Measurements from ENCODE around the gene PTPRM. TPM values are rescaled to one million over a fixed set of nuclear protein-coding genes. Genes with fewer than 3 reads are reported as not detected.

Gene PTPRM
- total and polyA plus RNA-seq, 5 donors from 2014 or later = 1.1 to 4.6 (median 3.6) TPM

GRCh38 chr18:7615840-7616239 lies 48.7 kb downstream of the PTPRM start:
- no peaks in the 10 kb centered on the region for H3K36me3 ChIP-seq (ENCODE audit: control insufficient read depth, insufficient read depth, low read length)
- no peaks in the 10 kb centered on the region for H3K9me3 ChIP-seq (ENCODE audit: control insufficient read depth in 2 of 2, low read length in 2 of 2)
- H3K4me1 Mint-ChIP-seq = no peaks in the 10 kb centered on the region
- DNase-seq (no peak), ATAC-seq (ENCODE audit: low read depth in 2 of 2) (no peak)
- H3K9me3 Mint-ChIP-seq = peaks cover 0 to 4% (median 0%) of the 10 kb centered on the region in 7 donors
- H3K27me3 ChIP-seq (ENCODE audit: control insufficient read depth, insufficient read depth, low read length) = no peaks in the 10 kb centered on the region
- no peaks in the 10 kb centered on the region for H3K27me3 Mint-ChIP-seq
- no peak overlapping the region for H3K27ac Mint-ChIP-seq
- no peaks in the 10 kb centered on the region for H3K36me3 Mint-ChIP-seq
- no peak overlapping the region for H3K4me3 Mint-ChIP-seq
- H3K4me1 ChIP-seq (ENCODE audit: control insufficient read depth, insufficient read depth, low read length, poor library complexity, severe bottlenecking) = no peaks in the 10 kb centered on the region
- no peak overlapping the region for H3K4me3 ChIP-seq (ENCODE audit: low read depth, low read length)
- no peak overlapping the region for H3K27ac ChIP-seq (ENCODE audit: insufficient read depth, low read length, poor library complexity, severe bottlenecking)

GRCh38 chr18:7616661-7617060 lies 49.5 kb downstream of the PTPRM start:
- no peaks in the 10 kb centered on the region for H3K27me3 ChIP-seq (ENCODE audit: control insufficient read depth, insufficient read depth, low read length)
- no peak for DNase-seq
- Mint-ChIP-seq H3K4me3 (no peak overlapping the region), H3K27me3 (no peaks in the 10 kb centered on the region), H3K4me1 (peaks cover 0 to 3% (median 0%) of the 10 kb centered on the region in 4 donors), H3K36me3 (no peaks in the 10 kb centered on the region), H3K9me3 (peaks cover 0 to 4% (median 0%) of the 10 kb centered on the region in 7 donors), H3K27ac (no peak overlapping the region)
- no peaks in the 10 kb centered on the region for H3K9me3 ChIP-seq (ENCODE audit: control insufficient read depth in 2 of 2, low read length in 2 of 2)
- no peak overlapping the region for H3K27ac ChIP-seq (ENCODE audit: insufficient read depth, low read length, poor library complexity, severe bottlenecking)
- no peak for ATAC-seq (ENCODE audit: low read depth in 2 of 2)
- H3K4me3 ChIP-seq (ENCODE audit: low read depth, low read length) = no peak overlapping the region
- H3K4me1 ChIP-seq (ENCODE audit: control insufficient read depth, insufficient read depth, low read length, poor library complexity, severe bottlenecking) = no peaks in the 10 kb centered on the region
- no peaks in the 10 kb centered on the region for H3K36me3 ChIP-seq (ENCODE audit: control insufficient read depth, insufficient read depth, low read length)

GRCh38 chr18:7617738-7618422 lies 50.8 kb downstream of the PTPRM start:
- H3K4me3 Mint-ChIP-seq = no peak overlapping the region
- DNase-seq (no peak), ATAC-seq (ENCODE audit: low read depth in 2 of 2) (no peak)
- no peaks in the 10 kb centered on the region for H3K36me3 Mint-ChIP-seq
- H3K27me3 Mint-ChIP-seq = no peaks in the 10 kb centered on the region
- no peak overlapping the region for H3K27ac Mint-ChIP-seq
- no peaks in the 10 kb centered on the region for H3K4me1 ChIP-seq (ENCODE audit: control insufficient read depth, insufficient read depth, low read length, poor library complexity, severe bottlenecking)
- H3K9me3 ChIP-seq (ENCODE audit: control insufficient read depth in 2 of 2, low read length in 2 of 2) = no peaks in the 10 kb centered on the region
- H3K9me3 Mint-ChIP-seq = peaks cover 0 to 6% (median 0%) of the 10 kb centered on the region in 7 donors
- H3K4me1 Mint-ChIP-seq = peaks cover 0 to 5% (median 0%) of the 10 kb centered on the region in 4 donors
- no peaks in the 10 kb centered on the region for H3K36me3 ChIP-seq (ENCODE audit: control insufficient read depth, insufficient read depth, low read length)
- H3K27ac ChIP-seq (ENCODE audit: insufficient read depth, low read length, poor library complexity, severe bottlenecking) = no peak overlapping the region
- no peaks in the 10 kb centered on the region for H3K27me3 ChIP-seq (ENCODE audit: control insufficient read depth, insufficient read depth, low read length)
- no peak overlapping the region for H3K4me3 ChIP-seq (ENCODE audit: low read depth, low read length)

- H3K27me3 Mint-ChIP-seq = no peaks in the 10 kb centered on the region
- H3K4me1 ChIP-seq (ENCODE audit: control insufficient read depth, insufficient read depth, low read length, poor library complexity, severe bottlenecking) = no peaks in the 10 kb centered on the region
- no peaks in the 10 kb centered on the region for H3K36me3 Mint-ChIP-seq
These were observed 51.9 kb downstream of the PTPRM start for GRCh38 chr18:7618891-7619442.

GRCh38 chr18:7619676-7620075 lies 52.6 kb downstream of the PTPRM start:
- no peaks in the 10 kb centered on the region for H3K9me3 ChIP-seq (ENCODE audit: control insufficient read depth in 2 of 2, low read length in 2 of 2)
- no peak overlapping the region for H3K4me3 ChIP-seq (ENCODE audit: low read depth, low read length)
- H3K27ac ChIP-seq (ENCODE audit: insufficient read depth, low read length, poor library complexity, severe bottlenecking) = no peak overlapping the region
- Mint-ChIP-seq H3K27me3 (no peaks in the 10 kb centered on the region), H3K4me3 (no peak overlapping the region), H3K4me1 (peaks cover 0 to 5% (median 0%) of the 10 kb centered on the region in 4 donors), H3K27ac (no peak overlapping the region), H3K9me3 (peaks cover 0 to 2% (median 0%) of the 10 kb centered on the region in 7 donors), H3K36me3 (no peaks in the 10 kb centered on the region)
- no peaks in the 10 kb centered on the region for H3K36me3 ChIP-seq (ENCODE audit: control insufficient read depth, insufficient read depth, low read length)
- H3K4me1 ChIP-seq (ENCODE audit: control insufficient read depth, insufficient read depth, low read length, poor library complexity, severe bottlenecking) = no peaks in the 10 kb centered on the region
- DNase-seq (no peak), ATAC-seq (ENCODE audit: low read depth in 2 of 2) (no peak)
- H3K27me3 ChIP-seq (ENCODE audit: control insufficient read depth, insufficient read depth, low read length) = no peaks in the 10 kb centered on the region

More at GRCh38 chr18:7618891-7619442, 51.9 kb downstream of the PTPRM start:
- no peaks in the 10 kb centered on the region for H3K36me3 ChIP-seq (ENCODE audit: control insufficient read depth, insufficient read depth, low read length)
- H3K9me3 ChIP-seq (ENCODE audit: control insufficient read depth in 2 of 2, low read length in 2 of 2) = no peaks in the 10 kb centered on the region
- peaks cover 0 to 3% (median 0%) of the 10 kb centered on the region in 7 donors for H3K9me3 Mint-ChIP-seq
- no peak overlapping the region for H3K27ac Mint-ChIP-seq
- peaks cover 0 to 5% (median 0%) of the 10 kb centered on the region in 4 donors for H3K4me1 Mint-ChIP-seq
- DNase-seq = no peak
- H3K27me3 ChIP-seq (ENCODE audit: control insufficient read depth, insufficient read depth, low read length) = no peaks in the 10 kb centered on the region
- H3K4me3 ChIP-seq (ENCODE audit: low read depth, low read length) = no peak overlapping the region
- no peak overlapping the region for H3K4me3 Mint-ChIP-seq
- no peak overlapping the region for H3K27ac ChIP-seq (ENCODE audit: insufficient read depth, low read length, poor library complexity, severe bottlenecking)
- ATAC-seq (ENCODE audit: low read depth in 2 of 2) = no peak

- no peaks in the 10 kb centered on the region for H3K27me3 ChIP-seq (ENCODE audit: control insufficient read depth, insufficient read depth, low read length)
- DNase-seq (no peak), ATAC-seq (ENCODE audit: low read depth in 2 of 2) (no peak)
- H3K27ac Mint-ChIP-seq = no peak overlapping the region
- peaks cover 0 to 3% (median 0%) of the 10 kb centered on the region in 7 donors for H3K9me3 Mint-ChIP-seq
- no peak overlapping the region for H3K4me3 ChIP-seq (ENCODE audit: low read depth, low read length)
- no peaks in the 10 kb centered on the region for H3K36me3 Mint-ChIP-seq
- H3K9me3 ChIP-seq (ENCODE audit: control insufficient read depth in 2 of 2, low read length in 2 of 2) = no peaks in the 10 kb centered on the region
- H3K27me3 Mint-ChIP-seq = no peaks in the 10 kb centered on the region
- no peak overlapping the region for H3K27ac ChIP-seq (ENCODE audit: insufficient read depth, low read length, poor library complexity, severe bottlenecking)
- H3K36me3 ChIP-seq (ENCODE audit: control insufficient read depth, insufficient read depth, low read length) = no peaks in the 10 kb centered on the region
- no peaks in the 10 kb centered on the region for H3K4me1 ChIP-seq (ENCODE audit: control insufficient read depth, insufficient read depth, low read length, poor library complexity, severe bottlenecking)
- H3K4me3 Mint-ChIP-seq = no peak overlapping the region
- peaks cover 0 to 5% (median 0%) of the 10 kb centered on the region in 4 donors for H3K4me1 Mint-ChIP-seq
These were observed 55.6 kb downstream of the PTPRM start for GRCh38 chr18:7622721-7623120.

GRCh38 chr18:7623681-7624080 lies 56.6 kb downstream of the PTPRM start:
- no peak for ATAC-seq (ENCODE audit: low read depth in 2 of 2)
- H3K36me3 Mint-ChIP-seq = no peaks in the 10 kb centered on the region
- Histone ChIP-seq H3K36me3 (ENCODE audit: control insufficient read depth, insufficient read depth, low read length) (no peaks in the 10 kb centered on the region), H3K27me3 (ENCODE audit: control insufficient read depth, insufficient read depth, low read length) (no peaks in the 10 kb centered on the region), H3K4me3 (ENCODE audit: low read depth, low read length) (no peak overlapping the region), H3K27ac (ENCODE audit: insufficient read depth, low read length, poor library complexity, severe bottlenecking) (no peak overlapping the region), H3K9me3 (ENCODE audit: control insufficient read depth in 2 of 2, low read length in 2 of 2) (no peaks in the 10 kb centered on the region), H3K4me1 (ENCODE audit: control insufficient read depth, insufficient read depth, low read length, poor library complexity, severe bottlenecking) (no peaks in the 10 kb centered on the region)
- no peak for DNase-seq
- no peaks in the 10 kb centered on the region for H3K27me3 Mint-ChIP-seq
- H3K9me3 Mint-ChIP-seq = peaks cover 0 to 3% (median 0%) of the 10 kb centered on the region in 7 donors
- H3K27ac Mint-ChIP-seq = no peak overlapping the region
- H3K4me1 Mint-ChIP-seq = peaks cover 0 to 5% (median 0%) of the 10 kb centered on the region in 4 donors
- no peak overlapping the region for H3K4me3 Mint-ChIP-seq

- H3K4me3 ChIP-seq (ENCODE audit: low read depth, low read length) = no peak overlapping the region
- DNase-seq = no peak
- no peaks in the 10 kb centered on the region for H3K4me1 ChIP-seq (ENCODE audit: control insufficient read depth, insufficient read depth, low read length, poor library complexity, severe bottlenecking)
- H3K27ac ChIP-seq (ENCODE audit: insufficient read depth, low read length, poor library complexity, severe bottlenecking) = no peak overlapping the region
- Mint-ChIP-seq H3K4me3 (no peak overlapping the region), H3K36me3 (no peaks in the 10 kb centered on the region), H3K27me3 (no peaks in the 10 kb centered on the region), H3K9me3 (peaks cover 0 to 3% (median 0%) of the 10 kb centered on the region in 7 donors), H3K27ac (no peak overlapping the region), H3K4me1 (peaks cover 0 to 5% (median 0%) of the 10 kb centered on the region in 4 donors)
- no peaks in the 10 kb centered on the region for H3K36me3 ChIP-seq (ENCODE audit: control insufficient read depth, insufficient read depth, low read length)
- H3K9me3 ChIP-seq (ENCODE audit: control insufficient read depth in 2 of 2, low read length in 2 of 2) = no peaks in the 10 kb centered on the region
- no peak for ATAC-seq (ENCODE audit: low read depth in 2 of 2)
- no peaks in the 10 kb centered on the region for H3K27me3 ChIP-seq (ENCODE audit: control insufficient read depth, insufficient read depth, low read length)
These were observed 57.6 kb downstream of the PTPRM start for GRCh38 chr18:7624697-7625096.
